Adrenal gland (tissue), 12 donors: ENCODE data around the gene SCFD2. TPM values are rescaled to one million over a fixed set of nuclear protein-coding genes. Genes with fewer than 3 reads are reported as not detected.

Experiments
- DNase-seq, 7 donors: peaks; one replicate each; pipeline ENCODE4 v3.0.0-alpha.2; 2019 to 2020
- H3K27ac ChIP-seq, 5 donors: fragments of 200-600 bp; sonication (generic) in 4 of 5; 1 replicate in 3 of 5; 2 replicates in 2 of 5; pipeline versions ENCODE4 v1.5.1 to v1.8.0; 2016 to 2020; ENCODE audit warnings: mild to moderate bottlenecking in 1 of 5
- H3K27me3 ChIP-seq: fragments of 200-600 bp; 2 replicates; pipeline ENCODE4 v1.8.0; 2021
- H3K36me3 ChIP-seq, 2 donors: fragments of 200-600 bp; replicated peaks in 1 of 2; 1 replicate in 1 of 2; 2 replicates in 1 of 2; pipeline versions ENCODE4 v1.5.1 to v1.8.0; 2018 to 2022
- H3K4me1 ChIP-seq, 2 donors: fragments of 200-600 bp; replicated peaks in 1 of 2; 1 replicate in 1 of 2; 2 replicates in 1 of 2; pipeline versions ENCODE4 v1.5.1 to v1.8.0; 2018 to 2021
- H3K4me3 ChIP-seq, 4 donors: fragments of 200-600 bp; sonication (generic) in 3 of 4; one replicate each; pipeline ENCODE4 v1.5.1; 2016 to 2018
- H3K9me3 ChIP-seq, 3 donors: fragments of 200-600 bp; sonication (generic) in 1 of 3; replicated peaks in 1 of 3; 1 replicate in 2 of 3; 2 replicates in 1 of 3; pipeline versions ENCODE4 v1.5.1 to v1.8.0; 2016 to 2021
- POLR2A ChIP-seq, 2 donors: fragments of 450-650 bp; IDR thresholded peaks; one replicate each; pipeline ENCODE4 v1.6.1; 2017; ENCODE audit warnings: antibody characterized with exemption in 2 of 2, mild to moderate bottlenecking in 2 of 2, moderate library complexity in 1 of 2
- WGBS, 4 donors: extraction: QIAGEN DNeasy Blood & Tissue Kit in 2 of 4; methylation state at CpG; one replicate each; pipeline versions ENCODE4 v1.1.5 to v1.1.7; 2013 to 2017; 5-methylcytosine and 5-hydroxymethylcytosine counted together
- intact Hi-C, 2 donors: fragments of 100-400 bp; cut with DNase I; formaldehyde crosslinking; loops; one replicate each; pipeline versions ENCODE4 v1.14.1 to v1.15.0; 2022 to 2023
- polyA plus RNA-seq, 3 donors: library from polyadenylated mRNA; stranded (reverse); fragments of 200-250 nt in 2 of 3; fragments of 350-450 nt in 1 of 3; fragmentation: Illumina TruSeq in 1 of 3; extraction: RNeasy Lipid Tissue Mini Kit (QIAGEN cat#74804) in 1 of 3; gene quantifications; one replicate each; pipeline ENCODE4 v1.2.3, GENCODE V29; 2013 to 2014
- total RNA-seq, 9 donors: library from RNA; depleted of rRNA in 4 of 9; stranded (reverse); fragments of >200 nt in 4 of 9; fragments of 120-200 nt in 1 of 9; fragmentation: NEBNext Ultra II Directional in 1 of 9; extraction: Animal tissue kit (Norgen Biotek cat#: 25700) in 1 of 9; gene quantifications; one replicate each; pipeline versions ENCODE4 v1.1.0 to v1.2.4, GENCODE V29; 2013 to 2023
- TF ChIP-seq, protein P1 (sequence below), 6 experiments: fragments of 450-650 bp in 4 of 6; fragments of 200-600 bp in 2 of 6; sonication (generic) in 1 of 6; IDR thresholded peaks; 1 replicate in 5 of 6; 2 replicates in 1 of 6; pipeline versions ENCODE4 v1.5.1 to v1.8.0; 2016 to 2021; ENCODE audit warnings: antibody characterized with exemption in 6 of 6, mild to moderate bottlenecking in 2 of 6, moderate library complexity in 1 of 6
- donor health status: healthy with polysubstance abuse.
- donor health status: Bipolar disorder and iron deficiency.
- donor health status: DM: yes; HTN: yes; CAD: no.
- donor health status: DM: no; HTN: no; CAD: no.
- donor health status: DM: no; HTN: no; CAD: no.
- donor health status: DM: yes; HTN: yes; CAD: no.

Gene SCFD2
- total and polyA plus RNA-seq, 12 donors, result 5.2 to 34.9 (median 23.4) TPM

DNA sequence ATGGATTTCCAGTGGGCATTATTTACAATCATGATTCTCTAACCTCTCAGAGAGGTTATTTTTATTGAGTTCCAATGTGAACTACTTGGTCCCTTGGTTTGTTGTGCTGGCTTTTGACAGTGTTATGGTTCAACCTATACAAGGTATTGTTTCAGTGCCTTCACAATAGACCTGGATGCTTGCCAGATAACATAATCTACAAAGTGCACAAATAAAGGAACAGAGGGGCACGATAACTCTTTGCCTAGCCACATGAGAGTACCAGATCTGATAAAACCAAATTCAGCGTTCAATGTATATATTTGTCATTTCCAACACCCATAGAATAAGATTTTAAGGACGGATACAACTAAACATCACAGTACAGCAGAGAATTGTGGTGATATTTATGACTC, 382.9 kb downstream of the SCFD2 start:
- H3K9me3 ChIP-seq, result no peaks in the 10 kb centered on the region
- H3K4me1 ChIP-seq, result peaks cover 12 to 28% of the 10 kb centered on the region in 2 donors
- no peaks in the 10 kb centered on the region for H3K27me3 ChIP-seq
- H3K27ac ChIP-seq, result no peak overlapping the region
- H3K36me3 ChIP-seq, result no peaks in the 10 kb centered on the region
- no peak for DNase-seq
- 44 to 52% (median 49%) methylated on average over 3 of the region's 3 CpGs for WGBS, 4 donors
- intact Hi-C loops, result loop anchor here (2.0 to 10.0 kb wide), 5 partner anchors 428 to 746 kb away; no protein-coding TSS in a partner anchor
- no peak for TF ChIP-seq POLR2A (IDR thresholded peaks at IDR 0.05)
- TF ChIP-seq, protein P1, sequence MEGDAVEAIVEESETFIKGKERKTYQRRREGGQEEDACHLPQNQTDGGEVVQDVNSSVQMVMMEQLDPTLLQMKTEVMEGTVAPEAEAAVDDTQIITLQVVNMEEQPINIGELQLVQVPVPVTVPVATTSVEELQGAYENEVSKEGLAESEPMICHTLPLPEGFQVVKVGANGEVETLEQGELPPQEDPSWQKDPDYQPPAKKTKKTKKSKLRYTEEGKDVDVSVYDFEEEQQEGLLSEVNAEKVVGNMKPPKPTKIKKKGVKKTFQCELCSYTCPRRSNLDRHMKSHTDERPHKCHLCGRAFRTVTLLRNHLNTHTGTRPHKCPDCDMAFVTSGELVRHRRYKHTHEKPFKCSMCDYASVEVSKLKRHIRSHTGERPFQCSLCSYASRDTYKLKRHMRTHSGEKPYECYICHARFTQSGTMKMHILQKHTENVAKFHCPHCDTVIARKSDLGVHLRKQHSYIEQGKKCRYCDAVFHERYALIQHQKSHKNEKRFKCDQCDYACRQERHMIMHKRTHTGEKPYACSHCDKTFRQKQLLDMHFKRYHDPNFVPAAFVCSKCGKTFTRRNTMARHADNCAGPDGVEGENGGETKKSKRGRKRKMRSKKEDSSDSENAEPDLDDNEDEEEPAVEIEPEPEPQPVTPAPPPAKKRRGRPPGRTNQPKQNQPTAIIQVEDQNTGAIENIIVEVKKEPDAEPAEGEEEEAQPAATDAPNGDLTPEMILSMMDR (IDR thresholded peaks at IDR 0.05), result no peak
- H3K4me3 ChIP-seq, result no peak overlapping the region

DNA sequence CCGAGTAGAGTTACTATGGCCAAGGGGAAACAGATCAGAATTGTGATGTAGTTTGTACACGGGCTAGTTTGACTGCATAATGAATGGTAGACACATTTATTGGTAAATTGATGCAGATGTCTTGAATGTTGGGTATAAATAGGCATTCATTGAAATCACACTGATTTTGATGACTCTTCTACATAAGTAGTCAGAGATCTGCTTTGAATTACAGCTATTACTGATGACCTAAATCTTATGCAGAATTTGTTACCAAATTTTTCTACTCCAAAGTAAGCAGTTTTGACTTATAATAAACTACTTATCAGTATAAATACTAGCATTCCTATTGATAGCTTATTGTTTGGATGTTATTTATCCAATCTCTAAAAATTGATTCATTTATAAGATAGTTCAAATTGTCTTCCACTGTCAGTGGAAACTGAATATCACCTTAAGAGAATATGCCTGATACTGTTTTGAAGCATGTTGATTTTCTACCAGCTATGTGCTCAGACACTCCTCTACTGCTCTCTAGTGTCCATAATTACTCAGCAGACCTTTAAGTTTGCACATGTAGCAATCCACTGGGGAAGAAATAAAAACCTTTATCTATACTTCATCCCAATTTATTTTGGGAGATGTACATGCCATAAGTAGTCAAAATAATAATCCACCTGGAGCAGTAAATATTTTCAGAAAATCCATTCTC, 383.5 kb downstream of the SCFD2 start:
- DNase-seq, result no peak
- WGBS, 4 donors, result 71 to 83% (median 78%) methylated on average over 2 of the region's 2 CpGs
- H3K4me3 ChIP-seq, result no peak overlapping the region
- H3K36me3 ChIP-seq, result no peaks in the 10 kb centered on the region
- H3K27ac ChIP-seq, result no peak overlapping the region
- TF ChIP-seq, protein P1 (IDR thresholded peaks at IDR 0.05), result peak; percentile 48 to 91 (median 79)
- TF ChIP-seq POLR2A (IDR thresholded peaks at IDR 0.05), result no peak
- peaks cover 6 to 23% of the 10 kb centered on the region in 2 donors for H3K4me1 ChIP-seq
- H3K9me3 ChIP-seq, result no peaks in the 10 kb centered on the region
- H3K27me3 ChIP-seq, result no peaks in the 10 kb centered on the region
- intact Hi-C loops, result loop anchor here (2.0 to 10.0 kb wide), 5 partner anchors 428 to 745 kb away; no protein-coding TSS in a partner anchor

DNA sequence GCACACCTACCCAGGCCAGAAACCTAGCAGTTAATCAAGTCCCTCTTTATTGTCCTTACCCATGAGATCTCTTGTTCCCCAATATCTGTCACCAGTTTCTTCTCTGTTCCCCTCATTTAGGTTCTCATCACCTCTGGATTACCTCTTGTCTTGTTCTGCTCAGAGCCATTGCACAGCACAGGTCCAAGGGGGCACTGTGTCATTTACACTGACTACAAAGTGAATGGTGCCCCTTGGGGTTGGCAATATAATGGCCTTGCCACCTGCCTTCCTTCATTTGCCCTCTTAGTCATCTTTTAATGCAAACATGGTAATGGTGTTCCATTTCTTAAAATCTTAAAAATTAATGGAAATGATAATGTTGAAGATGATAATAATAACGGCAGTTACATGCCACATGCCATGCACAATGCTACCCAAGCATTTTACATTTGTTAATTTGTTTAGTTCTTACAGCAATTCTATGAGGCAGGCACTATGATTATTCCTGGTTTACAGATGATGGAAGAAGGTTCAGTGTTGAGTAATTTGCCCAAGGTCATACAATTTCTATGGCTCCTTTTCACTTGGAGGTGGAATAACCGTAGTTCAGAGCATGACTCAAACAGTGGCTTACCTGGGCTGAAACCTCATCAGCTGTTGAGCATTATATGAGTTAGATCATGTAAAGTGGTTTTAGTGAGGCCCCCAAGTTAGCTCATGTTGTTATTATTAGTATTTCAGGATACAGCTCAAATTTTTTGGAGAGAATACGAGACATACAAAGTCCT, 385.9 kb downstream of the SCFD2 start:
- Histone ChIP-seq H3K27me3 (no peaks in the 10 kb centered on the region), H3K9me3 (no peaks in the 10 kb centered on the region), H3K4me3 (no peak overlapping the region), H3K27ac (no peak overlapping the region), H3K4me1 (peaks cover 4 to 15% of the 10 kb centered on the region in 2 donors), H3K36me3 (no peaks in the 10 kb centered on the region)
- no peak for TF ChIP-seq POLR2A (IDR thresholded peaks at IDR 0.05)
- TF ChIP-seq, protein P1 (IDR thresholded peaks at IDR 0.05), result no peak
- WGBS, 4 donors, result 64 to 79% (median 77%) methylated on average over 3 of the region's 3 CpGs
- DNase-seq, result no peak
- intact Hi-C loops, result loop anchor here (5.0 to 10.0 kb wide), 5 partner anchors 245 to 743 kb away; no protein-coding TSS in a partner anchor

DNA sequence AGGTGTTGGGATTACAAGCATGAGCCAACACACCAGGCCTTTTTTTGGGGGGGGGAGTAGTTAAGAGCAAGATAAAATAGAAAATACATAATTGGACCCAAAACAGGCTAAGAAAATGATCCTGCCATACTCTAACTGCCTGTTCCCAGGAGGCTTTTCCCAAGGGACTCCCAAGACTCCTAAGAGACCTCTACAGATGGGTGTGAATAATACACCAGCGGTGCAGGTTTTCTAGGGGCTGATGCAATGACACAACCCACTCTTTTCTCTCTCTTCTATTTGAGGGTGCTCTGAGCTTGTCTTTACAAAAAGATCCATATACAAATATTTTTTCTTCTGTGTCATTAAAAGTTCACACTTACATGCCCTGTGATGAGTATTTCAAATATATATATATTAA, 386.8 kb downstream of the SCFD2 start:
- DNase-seq, result no peak
- H3K4me3 ChIP-seq, result no peak overlapping the region
- no peaks in the 10 kb centered on the region for H3K27me3 ChIP-seq
- TF ChIP-seq POLR2A (IDR thresholded peaks at IDR 0.05), result no peak
- TF ChIP-seq, protein P1 (IDR thresholded peaks at IDR 0.05), result no peak
- peaks cover 4 to 10% of the 10 kb centered on the region in 2 donors for H3K4me1 ChIP-seq
- no peaks in the 10 kb centered on the region for H3K9me3 ChIP-seq
- intact Hi-C loops, result loop anchor here in 1 of 2 donors (10.0 kb wide), 1 partner anchor 244 kb away; no protein-coding TSS in a partner anchor
- WGBS, 4 donors, result 93 to 100% (median 100%) methylated on average over 1 of the region's 1 CpG
- H3K36me3 ChIP-seq, result no peaks in the 10 kb centered on the region
- no peak overlapping the region for H3K27ac ChIP-seq
